ENCODE measurements around the gene ATP10A.

DNA sequence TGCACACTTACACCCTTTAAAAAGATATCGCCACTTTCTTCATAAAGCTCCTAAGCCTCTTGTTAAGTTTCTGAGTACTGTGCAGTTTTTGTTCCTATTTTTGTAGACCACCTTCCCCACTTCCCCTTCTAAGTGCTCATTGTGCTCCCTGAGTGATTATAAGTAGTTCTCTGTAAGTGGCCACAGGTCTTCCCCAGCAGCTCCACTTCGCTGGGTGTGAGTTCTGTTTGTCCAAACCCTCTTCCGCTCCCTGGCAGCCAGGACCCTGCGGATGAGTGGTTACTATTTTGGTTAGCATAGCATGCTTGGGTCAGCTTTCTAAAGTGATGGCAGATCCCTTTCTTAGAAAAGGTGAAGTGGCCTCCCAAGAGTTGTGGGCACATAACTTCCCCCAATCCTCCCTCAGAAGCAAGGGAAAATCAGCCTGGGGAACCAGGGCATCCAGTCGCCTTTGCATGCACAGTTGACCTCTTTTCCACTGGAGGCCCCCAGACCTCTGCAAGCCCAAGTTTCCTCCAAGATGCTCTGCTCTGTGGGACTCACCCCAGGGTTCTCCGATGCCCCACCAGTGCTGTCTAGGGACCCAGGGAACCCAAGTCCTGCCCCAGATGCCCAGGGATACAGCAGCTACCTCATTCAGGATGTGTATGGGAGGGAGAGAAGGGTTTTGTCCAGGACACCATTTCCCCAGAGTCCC, 69.6 kb downstream of the ATP10A start:
- TF ChIP-seq, protein P1, sequence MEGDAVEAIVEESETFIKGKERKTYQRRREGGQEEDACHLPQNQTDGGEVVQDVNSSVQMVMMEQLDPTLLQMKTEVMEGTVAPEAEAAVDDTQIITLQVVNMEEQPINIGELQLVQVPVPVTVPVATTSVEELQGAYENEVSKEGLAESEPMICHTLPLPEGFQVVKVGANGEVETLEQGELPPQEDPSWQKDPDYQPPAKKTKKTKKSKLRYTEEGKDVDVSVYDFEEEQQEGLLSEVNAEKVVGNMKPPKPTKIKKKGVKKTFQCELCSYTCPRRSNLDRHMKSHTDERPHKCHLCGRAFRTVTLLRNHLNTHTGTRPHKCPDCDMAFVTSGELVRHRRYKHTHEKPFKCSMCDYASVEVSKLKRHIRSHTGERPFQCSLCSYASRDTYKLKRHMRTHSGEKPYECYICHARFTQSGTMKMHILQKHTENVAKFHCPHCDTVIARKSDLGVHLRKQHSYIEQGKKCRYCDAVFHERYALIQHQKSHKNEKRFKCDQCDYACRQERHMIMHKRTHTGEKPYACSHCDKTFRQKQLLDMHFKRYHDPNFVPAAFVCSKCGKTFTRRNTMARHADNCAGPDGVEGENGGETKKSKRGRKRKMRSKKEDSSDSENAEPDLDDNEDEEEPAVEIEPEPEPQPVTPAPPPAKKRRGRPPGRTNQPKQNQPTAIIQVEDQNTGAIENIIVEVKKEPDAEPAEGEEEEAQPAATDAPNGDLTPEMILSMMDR (optimal IDR thresholded peaks at IDR 0.05 in 1 of 3, IDR thresholded peaks at IDR 0.05 in 1 of 3, conservative IDR thresholded peaks at IDR 0.05 in 1 of 3; ENCODE audit: extremely low read depth in 1 of 3, insufficient read depth in 2 of 3, low read length in 3 of 3), result no peak
- TF ChIP-seq EZH2 (IDR thresholded peaks at IDR 0.05; ENCODE audit: low read length), result no peak
